SK-N-SH (cell line): ENCODE measurements around the gene POLR2B. TPM values are rescaled to one million over a fixed set of nuclear protein-coding genes. Genes with fewer than 3 reads are reported as not detected.
A peak's percentile ranks its signal among the peaks of the same experiment; 100 is the strongest.

Experiments used
- CTCF ChIA-PET: fragments of 300-600, 350-600 bp; formaldehyde crosslinking; extraction: SDS; loops from one replicate; lab custom pipeline; 2021; lab: Yijun Ruan, JAX
- POLR2A ChIA-PET: fragments of 350-600 bp; sonication (Branson Sonifier 250); formaldehyde crosslinking; extraction: SDS; loops from one replicate; lab custom pipeline; 2020; ENCODE audit warnings: antibody characterized with exemption, inconsistent platforms; lab: Yijun Ruan, JAX
- DNase-seq: peaks from one replicate; pipeline ENCODE4 v3.0.0; 2012
- H2AFZ ChIP-seq: fragments of 200-600 bp; sonication (generic); 2 replicates; pipeline ENCODE4 v1.8.1; 2016; ENCODE audit warnings: antibody characterized with exemption, mild to moderate bottlenecking, low read depth
- H3F3A ChIP-seq: fragments of 200-600 bp; sonication (generic); replicated peaks from 2 replicates; pipeline ENCODE3; 2016; ENCODE audit warnings: antibody characterized with exemption, mild to moderate bottlenecking; ENCODE audit not compliant: insufficient read depth
- H3K27ac ChIP-seq, 2 experiments: fragments of 200-500 bp in 1 of 2; fragments of 200-600 bp in 1 of 2; sonication (Bioruptor generic) in 1 of 2; sonication (generic), shearing (Covaris generic) in 1 of 2; 2 replicates each; pipeline versions ENCODE4 v1.5.1 to v1.6.1; 2014 to 2016; ENCODE audit warnings: low read depth in 2 of 2, inconsistent platforms in 1 of 2, low read length in 1 of 2, mild to moderate bottlenecking in 1 of 2, mixed read lengths in 1 of 2
- H3K27me3 ChIP-seq: fragments of 200-600 bp; sonication (generic), shearing (Covaris generic); 2 replicates; pipeline ENCODE4 v1.6.1; 2016; ENCODE audit warnings: mixed run types; ENCODE audit not compliant: insufficient read depth
- H3K36me3 ChIP-seq, 2 experiments: fragments of 200-500 bp in 1 of 2; fragments of 200-600 bp in 1 of 2; sonication (Bioruptor generic) in 1 of 2; sonication (generic) in 1 of 2; replicated peaks in 1 of 2; 2 replicates each; pipeline versions ENCODE3 to v1.5.1; 2014 to 2016; ENCODE audit warnings: low read length in 1 of 2, mild to moderate bottlenecking in 1 of 2; ENCODE audit not compliant: insufficient read depth in 2 of 2, control insufficient read depth in 1 of 2
- H3K4me1 ChIP-seq, 2 experiments: fragments of 200-500 bp in 1 of 2; fragments of 200-600 bp in 1 of 2; sonication (Bioruptor generic) in 1 of 2; sonication (generic), shearing (Covaris generic) in 1 of 2; 2 replicates each; pipeline versions ENCODE4 v1.5.1 to v1.6.1; 2014 to 2016; ENCODE audit warnings: low read depth in 1 of 2, low read length in 1 of 2, mixed run types in 1 of 2; ENCODE audit not compliant: insufficient read depth in 2 of 2, control insufficient read depth in 1 of 2
- H3K4me2 ChIP-seq: fragments of 200-600 bp; sonication (generic), shearing (Covaris generic); 2 replicates; pipeline ENCODE4 v1.6.1; 2017; ENCODE audit warnings: mixed run types
- H3K4me3 ChIP-seq, 2 experiments: fragments of 200-500 bp in 1 of 2; fragments of 200-600 bp in 1 of 2; sonication (Bioruptor generic) in 1 of 2; sonication (generic), shearing (Covaris generic) in 1 of 2; 2 replicates each; pipeline versions ENCODE4 v1.5.1 to v1.8.1; 2014 to 2016; ENCODE audit warnings: low read depth in 2 of 2, inconsistent platforms in 1 of 2, low read length in 1 of 2, mild to moderate bottlenecking in 1 of 2, mixed read lengths in 1 of 2, moderate library complexity in 1 of 2
- H3K79me2 ChIP-seq: fragments of 200-600 bp; sonication (generic); 2 replicates; pipeline ENCODE4 v1.8.1; 2017; ENCODE audit warnings: mild to moderate bottlenecking; ENCODE audit not compliant: insufficient read depth
- H3K9ac ChIP-seq: fragments of 200-600 bp; sonication (generic); 2 replicates; pipeline ENCODE4 v1.6.1; 2017; ENCODE audit warnings: mixed run types
- H3K9me2 ChIP-seq: fragments of 200-600 bp; sonication (generic); 2 replicates; pipeline ENCODE4 v1.6.1; 2017; ENCODE audit warnings: mixed run types
- H3K9me3 ChIP-seq: fragments of 200-600 bp; sonication (generic); 2 replicates; pipeline ENCODE4 v1.6.1; 2017; ENCODE audit warnings: mixed run types, mild to moderate bottlenecking, moderate library complexity
- H4K20me1 ChIP-seq: fragments of 200-600 bp; sonication (generic); 2 replicates; pipeline ENCODE4 v1.6.1; 2017; ENCODE audit warnings: mild to moderate bottlenecking, mixed run types; ENCODE audit not compliant: insufficient read depth
- CTCF ChIP-seq: fragments of 200-600 bp; sonication (generic); IDR thresholded peaks from 2 replicates; pipeline ENCODE4 v1.6.1; 2017; ENCODE audit warnings: antibody characterized with exemption, mild to moderate bottlenecking, moderate library complexity
- EP300 ChIP-seq, 2 experiments: IDR thresholded peaks; 2 replicates each; pipeline versions ENCODE4 v1.4.0 to v1.6.1; 2012; ENCODE audit warnings: borderline replicate concordance in 1 of 2, low read depth in 1 of 2, low read length in 1 of 2
- GATA2 ChIP-seq: sonication (generic); formaldehyde crosslinking; IDR thresholded peaks from 2 replicates; pipeline ENCODE4 v1.5.0; 2020; ENCODE audit warnings: mild to moderate bottlenecking, missing genetic modification reagents
- MAX ChIP-seq: IDR thresholded peaks from 2 replicates; pipeline ENCODE4 v1.4.0; 2012; ENCODE audit warnings: low read depth
- MEF2A ChIP-seq: IDR thresholded peaks from 2 replicates; pipeline ENCODE4 v1.4.0; 2012; ENCODE audit warnings: low read depth, borderline replicate concordance
- NRF1 ChIP-seq: IDR thresholded peaks from 2 replicates; pipeline ENCODE4 v1.6.1; 2012; ENCODE audit warnings: low read depth, mild to moderate bottlenecking, low read length
- PBX3 ChIP-seq: IDR thresholded peaks from 2 replicates; pipeline ENCODE4; 2012
- POLR2AphosphoS5 ChIP-seq: IDR thresholded peaks from 2 replicates; pipeline ENCODE4 v1.6.1; 2012; ENCODE audit warnings: low read depth, low read length
- REST ChIP-seq: IDR thresholded peaks from 2 replicates; pipeline ENCODE4 v1.6.1; 2012; ENCODE audit warnings: mild to moderate bottlenecking, low read depth, low read length, moderate library complexity
- TCF12 ChIP-seq: IDR thresholded peaks from 2 replicates; pipeline ENCODE4 v1.4.0; 2012
- TEAD4 ChIP-seq: IDR thresholded peaks from 2 replicates; pipeline ENCODE4 v1.4.0; 2012; ENCODE audit warnings: mild to moderate bottlenecking, borderline replicate concordance; ENCODE audit not compliant: insufficient read depth
- USF2 ChIP-seq: fragments of 150-350 bp; IDR thresholded peaks from 2 replicates; pipeline ENCODE4 v1.6.1; 2017; ENCODE audit warnings: antibody characterized with exemption, low read length, low read depth, borderline replicate concordance
- WGBS: methylation state at CpG from one replicate; pipeline ENCODE4 v1.1.6; 2017; ENCODE audit warnings: low lambda C conversion rate; 5-methylcytosine and 5-hydroxymethylcytosine counted together
- polyA plus RNA-seq, 3 experiments: library from polyadenylated mRNA; depleted of rRNA; stranded (reverse); fragments of >200 nt; gene quantifications; 2 replicates each; pipeline ENCODE4 v1.2.3, GENCODE V29; 2012

The POLR2B gene
- polyA plus RNA-seq, 1 of the 3 experiments (the other 2 are of a cell fraction) = 58.5 TPM

- no peaks in the 10 kb centered on the region for H3K9me3 ChIP-seq
- no peaks in the 10 kb centered on the region for H3K79me2 ChIP-seq
- no peaks in the 10 kb centered on the region for H3K36me3 ChIP-seq
- no peak for DNase-seq
- no peaks in the 10 kb centered on the region for H3K9me2 ChIP-seq
- 59% methylated on average over 5 of the region's 6 CpGs for WGBS
- no peaks in the 10 kb centered on the region for H4K20me1 ChIP-seq
- H3K4me1 ChIP-seq = peaks cover 7 to 12% of the 10 kb centered on the region in 2 experiments; a peak in 3 of 4 replicates
- H3K4me3 ChIP-seq = no peak overlapping the region
- no peak overlapping the region for H3K4me2 ChIP-seq
- H2AFZ ChIP-seq = no peak overlapping the region
- no peak for TF ChIP-seq REST
- no peak for TF ChIP-seq USF2
- TF ChIP-seq NRF1 = no peak
- TF ChIP-seq TEAD4 = no peak
- no peak for TF ChIP-seq EP300 (IDR thresholded peaks at IDR 0.05; ENCODE audit: borderline replicate concordance in 1 of 2, low read depth in 1 of 2, low read length in 1 of 2)
- TF ChIP-seq MAX = no peak
- POLR2A ChIA-PET = no interaction called here
- H3K27ac ChIP-seq = peak overlapping the region in 1 of 2 experiments; percentile 24; a peak in 1 of 4 replicates
- no peak overlapping the region for H3K9ac ChIP-seq
- H3F3A ChIP-seq = peaks cover 16% of the 10 kb centered on the region
- H3K27me3 ChIP-seq = no peaks in the 10 kb centered on the region
- CTCF ChIA-PET = interaction anchor here (1.3 to 8.8 kb wide), 4 partner anchors 33 to 123 kb away, joined by 4 to 139 read pairs (median 5); no protein-coding TSS in a partner anchor
These were observed 61.8 kb downstream of the POLR2B start for GRCh38 chr4:57040510-57040909.

GRCh38 chr4:57041020-57041419 is 62.3 kb downstream of the POLR2B start:
- peaks cover 7 to 12% of the 10 kb centered on the region in 2 experiments; a peak in 3 of 4 replicates for H3K4me1 ChIP-seq
- no peaks in the 10 kb centered on the region for H4K20me1 ChIP-seq
- 86% methylated on average over 1 of the region's 1 CpG for WGBS
- H3K27me3 ChIP-seq = no peaks in the 10 kb centered on the region
- H3K4me2 ChIP-seq = no peak overlapping the region
- H3K4me3 ChIP-seq = no peak overlapping the region
- no peaks in the 10 kb centered on the region for H3K79me2 ChIP-seq
- ChIA-PET POLR2A (no interaction called here), CTCF (interaction anchor here (1.2 to 8.8 kb wide), 4 partner anchors 32 to 123 kb away, joined by 4 to 139 read pairs (median 5); no protein-coding TSS in a partner anchor)
- DNase-seq = no peak
- no peak overlapping the region for H3K9ac ChIP-seq
- no peak for TF ChIP-seq PBX3
- no peak for TF ChIP-seq GATA2 (CRISPR knock-in tag)
- no peak for TF ChIP-seq MEF2A
- no peak for TF ChIP-seq CTCF
- no peak for TF ChIP-seq TCF12
- no peak for TF ChIP-seq POLR2AphosphoS5
- TF ChIP-seq NRF1 = no peak
- TF ChIP-seq EP300 (IDR thresholded peaks at IDR 0.05; ENCODE audit: borderline replicate concordance in 1 of 2, low read depth in 1 of 2, low read length in 1 of 2) = no peak
- TF ChIP-seq, all 33 proteins: peak for 0
- H3K36me3 ChIP-seq = no peaks in the 10 kb centered on the region
- no peak overlapping the region for H3K27ac ChIP-seq
- H3K9me2 ChIP-seq = no peaks in the 10 kb centered on the region
- no peak overlapping the region for H2AFZ ChIP-seq
- no peaks in the 10 kb centered on the region for H3K9me3 ChIP-seq
- H3F3A ChIP-seq = peaks cover 16% of the 10 kb centered on the region
